HepG2 (cell line): ENCODE measurements around the gene ARHGAP12. TPM values are rescaled to one million over a fixed set of nuclear protein-coding genes. Genes with fewer than 3 reads are reported as not detected.

ENCODE experiments used
- AKNA ChIP-seq: sonication (generic); formaldehyde crosslinking; IDR thresholded peaks from 2 replicates; pipeline ENCODE4 v1.4.0; 2020; ENCODE audit warnings: missing genetic modification reagents, borderline replicate concordance
- ARID2 ChIP-seq: sonication (generic); formaldehyde crosslinking; IDR thresholded peaks from 2 replicates; pipeline ENCODE4 v1.8.1; 2022; ENCODE audit warnings: mild to moderate bottlenecking, missing genetic modification reagents, borderline replicate concordance
- HMGXB3 ChIP-seq: sonication (generic); formaldehyde crosslinking; IDR thresholded peaks from 2 replicates; pipeline ENCODE4 v1.4.0; 2020; ENCODE audit warnings: missing genetic modification reagents, borderline replicate concordance
- KAT2B ChIP-seq: fragments of 150-350 bp; IDR thresholded peaks from 2 replicates; pipeline ENCODE4 v1.6.1; 2014; ENCODE audit warnings: low read depth, low read length, borderline replicate concordance
- PBX2 ChIP-seq: IDR thresholded peaks from 2 replicates; pipeline ENCODE4 v1.6.1; 2016; ENCODE audit warnings: control low read depth
- RELA ChIP-seq: sonication (generic); formaldehyde crosslinking; IDR thresholded peaks from 2 replicates; pipeline ENCODE4 v1.4.0; 2020; ENCODE audit warnings: missing genetic modification reagents
- SP2 ChIP-seq: sonication (generic); formaldehyde crosslinking; IDR thresholded peaks from 2 replicates; pipeline ENCODE4 v1.5.1; 2020; ENCODE audit warnings: mild to moderate bottlenecking, missing genetic modification reagents
- SUZ12 ChIP-seq: fragments of 150-350 bp; IDR thresholded peaks from 2 replicates; pipeline ENCODE4 v1.6.1; 2014; ENCODE audit warnings: low read depth, low read length
- TAF15 ChIP-seq: fragments of 200-400 bp; formaldehyde crosslinking; IDR thresholded peaks from one replicate; pipeline ENCODE4 v1.6.1; 2018; ENCODE audit warnings: mild to moderate bottlenecking, low read depth, low read length; ENCODE audit not compliant: poor library complexity, severe bottlenecking
- ZFP82 ChIP-seq: sonication (generic); formaldehyde crosslinking; IDR thresholded peaks from 2 replicates; pipeline ENCODE4 v1.5.1; 2020; ENCODE audit warnings: mild to moderate bottlenecking, missing genetic modification reagents, borderline replicate concordance
- ZNF160 ChIP-seq: sonication (generic); formaldehyde crosslinking; IDR thresholded peaks from 2 replicates; pipeline ENCODE4 v1.8.0; 2022; ENCODE audit warnings: mild to moderate bottlenecking, inconsistent platforms, missing genetic modification reagents
- ZNF263 ChIP-seq: sonication (generic); formaldehyde crosslinking; IDR thresholded peaks from 2 replicates; pipeline ENCODE4 v1.4.0; 2020; ENCODE audit warnings: missing genetic modification reagents
- ZNF362 ChIP-seq: sonication (generic); formaldehyde crosslinking; IDR thresholded peaks from 2 replicates; pipeline ENCODE4 v1.4.0; 2020; ENCODE audit warnings: missing genetic modification reagents, mild to moderate bottlenecking, borderline replicate concordance
- ZNF543 ChIP-seq: sonication (generic); formaldehyde crosslinking; IDR thresholded peaks from 2 replicates; pipeline ENCODE4 v1.4.0; 2020; ENCODE audit warnings: mild to moderate bottlenecking, missing genetic modification reagents
- ZNF652 ChIP-seq: IDR thresholded peaks from 2 replicates; pipeline ENCODE4 v1.6.1; 2016; ENCODE audit warnings: low read depth, borderline replicate concordance
- ZNF670 ChIP-seq: sonication (generic); formaldehyde crosslinking; IDR thresholded peaks from 2 replicates; pipeline ENCODE4 v1.8.0; 2022; ENCODE audit warnings: mild to moderate bottlenecking, missing genetic modification reagents, borderline replicate concordance
- polyA plus RNA-seq, 8 experiments: library from polyadenylated mRNA; depleted of rRNA in 3 of 8; stranded (reverse) in 7 of 8; unstranded in 1 of 8; fragments of >200 nt; fragmentation: Illumina TruSeq in 4 of 8; extraction: Trizol in 4 of 8; gene quantifications; 2 replicates each; pipeline versions ENCODE4 v1.2.1 to v1.2.3, GENCODE V29; 2011 to 2016; ENCODE audit warnings: low read depth in 4 of 8, missing spikeins in 1 of 8, mixed read lengths in 1 of 8; ENCODE audit not compliant: insufficient read depth in 1 of 8
- total RNA-seq, 5 experiments: library from RNA; depleted of rRNA; stranded (reverse); fragments of >200 nt; fragmentation: Illumina TruSeq; extraction: Trizol; gene quantifications; 2 replicates each; pipeline ENCODE4 v1.2.3, GENCODE V29; 2016; ENCODE audit warnings: low read depth in 1 of 5

The ARHGAP12 gene
- total and polyA plus RNA-seq, 2 of the 13 experiments (the other 11 are each of a cell fraction or from before 2014, with no cell fraction given), result 25.0 to 54.6 TPM

- TF ChIP-seq ZNF362 (CRISPR knock-in tag) (no peak), ZNF670 (no peak), SP2 (CRISPR knock-in tag) (no peak), ZNF160 (CRISPR knock-in tag) (no peak), ZNF652 (CRISPR knock-in tag) (no peak), ZFP82 (CRISPR knock-in tag) (peak; percentile 25; the same call in 1 of the 2 replicates), ARID2 (CRISPR knock-in tag) (peak; percentile 88; the same call in 1 of the 2 replicates), HMGXB3 (CRISPR knock-in tag) (no peak), KAT2B (no peak), ZNF543 (CRISPR knock-in tag) (no peak; the same call in 1 of the 2 replicates), SUZ12 (no peak), TAF15 (no peak), PBX2 (CRISPR knock-in tag) (no peak), RELA (CRISPR knock-in tag) (no peak), AKNA (CRISPR knock-in tag) (no peak), ZNF263 (CRISPR knock-in tag) (no peak)
Measured at GRCh38 chr10:31927884-31928548, 615 bp downstream of the ARHGAP12 start (continued).
